HEK293 (cell line): ENCODE measurements around the gene LAYN.

Source experiments
- CTCF ChIA-PET: fragments of 350-600 bp; formaldehyde crosslinking; extraction: SDS; loops from one replicate; lab custom pipeline; 2021; ENCODE audit warnings: antibody characterized with exemption; lab: Yijun Ruan, JAX
- POLR2A ChIA-PET: fragments of 300-600 bp; formaldehyde crosslinking; extraction: SDS; loops from one replicate; lab custom pipeline; 2020; ENCODE audit warnings: antibody characterized with exemption, inconsistent platforms; lab: Yijun Ruan, JAX
- H3K27ac ChIP-seq: fragments of 200-500 bp; sonication (Bioruptor generic); 2 replicates; pipeline ENCODE4 v1.5.1; 2014; ENCODE audit warnings: low read depth, low read length, control low read depth, inconsistent platforms; ENCODE audit errors: extremely low read depth
- H3K36me3 ChIP-seq, 2 experiments: fragments of 200-500 bp in 1 of 2; sonication (Bioruptor generic) in 1 of 2; 1 replicate in 1 of 2; 2 replicates in 1 of 2; pipeline ENCODE4 v1.5.1; 2014 to 2017; ENCODE audit warnings: inconsistent platforms in 2 of 2, low read length in 2 of 2; ENCODE audit not compliant: control insufficient read depth in 2 of 2, insufficient read depth in 1 of 2
- H3K4me1 ChIP-seq: fragments of 200-500 bp; sonication (Bioruptor generic); 2 replicates; pipeline ENCODE4 v1.5.1; 2014; ENCODE audit warnings: mild to moderate bottlenecking, low read length, inconsistent platforms; ENCODE audit not compliant: control insufficient read depth, insufficient read depth
- H3K4me3 ChIP-seq: 2 replicates; pipeline ENCODE4 v1.5.1; 2011; ENCODE audit warnings: low read depth, mild to moderate bottlenecking, control low read depth, low read length, moderate library complexity
- H3K9me3 ChIP-seq: fragments of 200-500 bp; sonication (Bioruptor generic); 2 replicates; pipeline ENCODE4 v1.5.1; 2014; ENCODE audit warnings: low read depth, low read length, inconsistent platforms; ENCODE audit not compliant: control insufficient read depth, insufficient read depth
- GLIS2 ChIP-seq: fragments of 450-650 bp; formaldehyde crosslinking; IDR thresholded peaks from 2 replicates; pipeline ENCODE4 v1.5.1; 2016; ENCODE audit warnings: missing biosample characterization, missing genetic modification characterization
- HOXD13 ChIP-seq: sonication (generic); formaldehyde crosslinking; IDR thresholded peaks from 2 replicates; pipeline ENCODE4 v1.8.0; 2022; ENCODE audit warnings: missing genetic modification reagents, borderline replicate concordance
- ZBTB11 ChIP-seq: fragments of 450-650 bp; formaldehyde crosslinking; conservative IDR thresholded peaks from 2 replicates; pipeline ENCODE4 v1.5.1; 2016; ENCODE audit warnings: low read depth, missing biosample characterization, missing genetic modification characterization
- ZBTB17 ChIP-seq: fragments of 450-650 bp; formaldehyde crosslinking; IDR thresholded peaks from 2 replicates; pipeline ENCODE4 v1.5.1; 2016; ENCODE audit warnings: missing biosample characterization, missing genetic modification characterization
- ZFHX2 ChIP-seq: fragments of 450-650 bp; formaldehyde crosslinking; conservative IDR thresholded peaks from 2 replicates; pipeline ENCODE4 v1.5.1; 2016; ENCODE audit warnings: missing biosample characterization, missing genetic modification characterization
- ZNF121 ChIP-seq: fragments of 450-650 bp; formaldehyde crosslinking; IDR thresholded peaks from 2 replicates; pipeline ENCODE4 v1.5.1; 2016; ENCODE audit warnings: missing biosample characterization, missing genetic modification characterization
- ZNF16 ChIP-seq: fragments of 450-650 bp; formaldehyde crosslinking; IDR thresholded peaks from 2 replicates; pipeline ENCODE4 v1.5.1; 2016; ENCODE audit warnings: low read depth, missing biosample characterization, missing genetic modification characterization
- ZNF169 ChIP-seq: fragments of 450-650 bp; formaldehyde crosslinking; IDR thresholded peaks from 2 replicates; pipeline ENCODE4 v1.5.1; 2016; ENCODE audit warnings: missing biosample characterization, missing genetic modification characterization
- ZNF18 ChIP-seq: fragments of 450-650 bp; formaldehyde crosslinking; IDR thresholded peaks from 2 replicates; pipeline ENCODE4 v1.5.1; 2016; ENCODE audit warnings: missing biosample characterization, missing genetic modification characterization
- ZNF221 ChIP-seq: fragments of 450-650 bp; formaldehyde crosslinking; IDR thresholded peaks from 2 replicates; pipeline ENCODE4 v1.5.1; 2017; ENCODE audit warnings: missing biosample characterization, missing genetic modification characterization, borderline replicate concordance
- ZNF23 ChIP-seq: fragments of 450-650 bp; formaldehyde crosslinking; IDR thresholded peaks from 2 replicates; pipeline ENCODE4 v1.5.1; 2016; ENCODE audit warnings: missing biosample characterization, missing genetic modification characterization, borderline replicate concordance
- ZNF302 ChIP-seq: fragments of 450-650 bp; formaldehyde crosslinking; IDR thresholded peaks from 2 replicates; pipeline ENCODE4 v1.5.1; 2016; ENCODE audit warnings: missing biosample characterization, missing genetic modification characterization, low read depth
- ZNF350 ChIP-seq: fragments of 450-650 bp; formaldehyde crosslinking; IDR thresholded peaks from 2 replicates; pipeline ENCODE4 v1.5.0; 2017; ENCODE audit warnings: missing biosample characterization, mild to moderate bottlenecking, missing genetic modification characterization
- ZNF514 ChIP-seq: fragments of 450-650 bp; formaldehyde crosslinking; IDR thresholded peaks from 2 replicates; pipeline ENCODE4 v1.5.1; 2016; ENCODE audit warnings: missing biosample characterization, missing genetic modification characterization
- ZNF560 ChIP-seq: fragments of 450-650 bp; formaldehyde crosslinking; IDR thresholded peaks from 2 replicates; pipeline ENCODE4 v1.5.1; 2017; ENCODE audit warnings: missing biosample characterization, missing genetic modification characterization, borderline replicate concordance
- TF ChIP-seq, protein P1 (sequence below): fragments of 450-650 bp; formaldehyde crosslinking; IDR thresholded peaks from 2 replicates; pipeline ENCODE4 v1.5.1; 2016; ENCODE audit warnings: missing biosample characterization, missing genetic modification characterization
- TF ChIP-seq, protein P2 (sequence below): fragments of 450-650 bp; formaldehyde crosslinking; optimal IDR thresholded peaks from 2 replicates; pipeline ENCODE3; 2016; ENCODE audit warnings: missing biosample characterization, mild to moderate bottlenecking, missing genetic modification characterization
- TF ChIP-seq, protein P3 (sequence below): fragments of 450-650 bp; formaldehyde crosslinking; IDR thresholded peaks from 2 replicates; pipeline ENCODE4 v1.5.1; 2016; ENCODE audit warnings: missing biosample characterization, missing genetic modification characterization
- TF ChIP-seq, protein P4 (sequence below): fragments of 450-650 bp; formaldehyde crosslinking; IDR thresholded peaks from 2 replicates; pipeline ENCODE4 v1.5.1; 2016; ENCODE audit warnings: missing biosample characterization, missing genetic modification characterization

Gene LAYN

DNA sequence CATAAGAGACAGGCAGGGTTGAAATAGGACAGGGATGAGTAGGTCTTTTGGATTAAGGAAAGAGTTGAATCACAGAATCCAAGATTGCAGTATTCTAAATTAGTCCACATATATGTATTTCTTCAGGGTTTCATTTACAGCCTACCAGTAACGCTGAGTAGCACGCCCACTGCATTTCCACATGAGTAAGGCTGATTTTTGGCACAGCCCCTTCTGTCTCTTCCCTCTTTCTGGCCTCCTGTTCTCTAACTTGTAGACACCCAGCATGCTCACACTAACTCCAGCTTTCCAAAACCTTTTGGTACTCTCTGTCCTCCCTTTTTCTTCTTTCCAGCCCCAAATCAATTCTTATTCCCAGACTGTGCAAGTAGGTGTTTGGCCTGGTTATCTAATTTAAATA, 58.0 kb downstream of the LAYN start:
- H3K4me1 ChIP-seq: no peaks in the 10 kb centered on the region
- H3K27ac ChIP-seq: no peak overlapping the region
- POLR2A ChIA-PET: no interaction called here
- no peaks in the 10 kb centered on the region for H3K9me3 ChIP-seq
- H3K36me3 ChIP-seq: no peaks in the 10 kb centered on the region
- no peak overlapping the region for H3K4me3 ChIP-seq
- CTCF ChIA-PET: interaction anchor here (0.7 to 3.3 kb wide), 5 partner anchors 12 to 245 kb away, joined by 3 to 21 read pairs (median 8); no protein-coding TSS in a partner anchor
- TF ChIP-seq ZNF169 (tag by site-specific recombination): no peak
- TF ChIP-seq, all 188 proteins: peak for 0

DNA sequence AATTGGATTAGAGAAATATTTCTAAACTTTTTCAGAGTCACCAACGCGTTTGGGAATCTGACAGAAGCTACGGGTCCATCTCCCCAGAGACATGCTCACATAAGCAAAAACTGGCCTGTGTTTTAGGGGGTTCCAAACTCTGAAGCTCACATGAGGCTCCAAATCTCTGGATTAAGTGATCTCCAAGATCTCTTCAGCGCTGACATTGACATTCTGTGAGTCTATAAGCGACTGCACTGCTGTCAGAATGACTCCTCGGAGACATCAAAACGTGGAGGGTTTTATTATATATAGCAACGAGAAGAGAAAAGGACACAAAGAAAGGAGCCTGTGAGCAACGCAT, 61.1 kb downstream of the LAYN start:
- POLR2A ChIA-PET: no interaction called here
- no peak overlapping the region for H3K27ac ChIP-seq
- H3K4me3 ChIP-seq: peak overlapping the region; percentile 27
- H3K9me3 ChIP-seq: no peaks in the 10 kb centered on the region
- no peaks in the 10 kb centered on the region for H3K4me1 ChIP-seq
- CTCF ChIA-PET: interaction anchor here (0.6 to 1.2 kb wide), 12 partner anchors 13 to 537 kb away, joined by 3 to 9 read pairs (median 4); no protein-coding TSS in a partner anchor
- no peaks in the 10 kb centered on the region for H3K36me3 ChIP-seq
- no peak for TF ChIP-seq ZNF23 (tag by site-specific recombination)
- TF ChIP-seq ZBTB17 (tag by site-specific recombination): no peak

GRCh38 chr11:111601979-111602864, 61.7 kb downstream of the LAYN start, which contains the start of gene SIK2:
Gene SIK2, plus strand, starts transcription at chr11:111602449. Its CDS starts 115 bp downstream, at chr11:111602564.
- Histone ChIP-seq H3K4me3 (peak within 1 kb of the TSS; percentile 66), H3K4me1 (no peaks in the 10 kb centered on the region), H3K36me3 (no peaks in the 10 kb centered on the region), H3K27ac (peak within 1 kb of the TSS; percentile 81), H3K9me3 (no peaks in the 10 kb centered on the region)
- POLR2A ChIA-PET: no interaction called here
- CTCF ChIA-PET: interaction anchor here (0.7 to 2.5 kb wide), 10 partner anchors 32 to 536 kb away, joined by 3 to 31 read pairs (median 4); no protein-coding TSS in a partner anchor
- no peak for TF ChIP-seq ZNF18 (tag by site-specific recombination)
- TF ChIP-seq ZNF302: no peak
- peak; percentile 24 for TF ChIP-seq GLIS2 (tag by site-specific recombination)
- no peak for TF ChIP-seq HOXD13 (CRISPR knock-in tag)
- no peak for TF ChIP-seq ZNF514 (tag by site-specific recombination)
- peak; percentile 31; the same call in 1 of the 2 replicates for TF ChIP-seq ZBTB11 (tag by site-specific recombination)
- TF ChIP-seq, protein P1, sequence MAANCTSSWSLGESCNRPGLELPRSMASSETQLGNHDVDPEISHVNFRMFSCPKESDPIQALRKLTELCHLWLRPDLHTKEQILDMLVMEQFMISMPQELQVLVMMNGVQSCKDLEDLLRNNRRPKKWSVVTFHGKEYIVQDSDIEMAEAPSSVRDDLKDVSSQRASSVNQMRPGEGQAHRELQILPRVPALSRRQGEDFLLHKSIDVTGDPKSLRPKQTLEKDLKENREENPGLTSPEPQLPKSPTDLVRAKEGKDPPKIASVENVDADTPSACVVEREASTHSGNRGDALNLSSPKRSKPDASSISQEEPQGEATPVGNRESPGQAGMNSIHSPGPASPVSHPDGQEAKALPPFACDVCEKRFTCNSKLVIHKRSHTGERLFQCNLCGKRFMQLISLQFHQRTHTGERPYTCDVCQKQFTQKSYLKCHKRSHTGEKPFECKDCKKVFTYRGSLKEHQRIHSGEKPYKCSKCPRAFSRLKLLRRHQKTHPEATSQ (tag by site-specific recombination): no peak
- TF ChIP-seq ZNF121 (tag by site-specific recombination): no peak
- no peak for TF ChIP-seq ZNF221
- peak; percentile 87 for TF ChIP-seq ZFHX2 (tag by site-specific recombination)
- TF ChIP-seq ZNF16 (tag by site-specific recombination): no peak
- TF ChIP-seq, protein P2, sequence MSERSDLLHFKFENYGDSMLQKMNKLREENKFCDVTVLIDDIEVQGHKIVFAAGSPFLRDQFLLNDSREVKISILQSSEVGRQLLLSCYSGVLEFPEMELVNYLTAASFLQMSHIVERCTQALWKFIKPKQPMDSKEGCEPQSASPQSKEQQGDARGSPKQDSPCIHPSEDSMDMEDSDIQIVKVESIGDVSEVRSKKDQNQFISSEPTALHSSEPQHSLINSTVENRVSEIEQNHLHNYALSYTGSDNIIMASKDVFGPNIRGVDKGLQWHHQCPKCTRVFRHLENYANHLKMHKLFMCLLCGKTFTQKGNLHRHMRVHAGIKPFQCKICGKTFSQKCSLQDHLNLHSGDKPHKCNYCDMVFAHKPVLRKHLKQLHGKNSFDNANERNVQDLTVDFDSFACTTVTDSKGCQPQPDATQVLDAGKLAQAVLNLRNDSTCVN: peak; percentile 74
- TF ChIP-seq, protein P3, sequence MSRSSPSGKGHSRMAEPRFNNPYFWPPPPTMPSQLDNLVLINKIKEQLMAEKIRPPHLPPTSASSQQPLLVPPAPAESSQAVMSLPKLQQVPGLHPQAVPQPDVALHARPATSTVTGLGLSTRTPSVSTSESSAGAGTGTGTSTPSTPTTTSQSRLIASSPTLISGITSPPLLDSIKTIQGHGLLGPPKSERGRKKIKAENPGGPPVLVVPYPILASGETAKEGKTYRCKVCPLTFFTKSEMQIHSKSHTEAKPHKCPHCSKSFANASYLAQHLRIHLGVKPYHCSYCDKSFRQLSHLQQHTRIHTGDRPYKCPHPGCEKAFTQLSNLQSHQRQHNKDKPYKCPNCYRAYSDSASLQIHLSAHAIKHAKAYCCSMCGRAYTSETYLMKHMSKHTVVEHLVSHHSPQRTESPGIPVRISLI (tag by site-specific recombination): no peak
- TF ChIP-seq ZNF23 (tag by site-specific recombination): no peak
- TF ChIP-seq, protein P4, sequence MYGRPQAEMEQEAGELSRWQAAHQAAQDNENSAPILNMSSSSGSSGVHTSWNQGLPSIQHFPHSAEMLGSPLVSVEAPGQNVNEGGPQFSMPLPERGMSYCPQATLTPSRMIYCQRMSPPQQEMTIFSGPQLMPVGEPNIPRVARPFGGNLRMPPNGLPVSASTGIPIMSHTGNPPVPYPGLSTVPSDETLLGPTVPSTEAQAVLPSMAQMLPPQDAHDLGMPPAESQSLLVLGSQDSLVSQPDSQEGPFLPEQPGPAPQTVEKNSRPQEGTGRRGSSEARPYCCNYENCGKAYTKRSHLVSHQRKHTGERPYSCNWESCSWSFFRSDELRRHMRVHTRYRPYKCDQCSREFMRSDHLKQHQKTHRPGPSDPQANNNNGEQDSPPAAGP: peak; percentile 74; the same call in 1 of the 2 replicates
- no peak for TF ChIP-seq ZNF350
- TF ChIP-seq ZNF560 (tag by site-specific recombination): no peak
